ENCODE measurements around the gene CATSPER1. TPM values are rescaled to one million over a fixed set of nuclear protein-coding genes. Genes with fewer than 3 reads are reported as not detected.
A peak's percentile ranks its signal among the peaks of the same experiment; 100 is the strongest.

CATSPER1 gene
- total and polyA plus RNA-seq, 2 of the 13 experiments (the other 11 are each of a cell fraction or from before 2014, with no cell fraction given), result 0.17 TPM; not detected in 1

GRCh38 chr11:66068154-66068821 lies 42.0 kb upstream of the CATSPER1 start:
- peak; percentile 57 for DNase-seq (ENCODE audit: low spot score)
- Histone ChIP-seq H3K4me3 (replicated peaks in 1 of 3; ENCODE audit: insufficient read depth in 1 of 3, low read depth in 2 of 3, low read length in 3 of 3) (no peak overlapping the region), H3K27me3 (ENCODE audit: control insufficient read depth in 1 of 2, insufficient read depth in 2 of 2, low read length in 2 of 2) (no peaks in the 10 kb centered on the region), H3K9ac (ENCODE audit: insufficient read depth, low read depth, low read length) (no peak overlapping the region), H4K20me1 (ENCODE audit: insufficient read depth, low read length) (no peaks in the 10 kb centered on the region), H2AFZ (ENCODE audit: low read length) (no peak overlapping the region), H3K4me1 (ENCODE audit: insufficient read depth, low read length) (peaks cover 58% of the 10 kb centered on the region), H3K9me3 (ENCODE audit: low read length) (no peaks in the 10 kb centered on the region), H3K4me2 (ENCODE audit: low read depth, low read length) (no peak overlapping the region), H3K36me3 (replicated peaks in 1 of 2; ENCODE audit: control insufficient read depth in 1 of 2, insufficient read depth in 2 of 2, low read length in 2 of 2) (peaks cover 13 to 49% of the 10 kb centered on the region in 2 experiments), H3K27ac (ENCODE audit: extremely low read length, insufficient read depth, low read length) (peak overlapping the region; percentile 59), H3K79me2 (ENCODE audit: insufficient read depth, low read length) (peaks cover 23% of the 10 kb centered on the region)
- in situ Hi-C loops (cut with HindIII; ENCODE audit: extremely low pct_ligation_motif_present, low pct_unique_long_range_greater_than_20kb) (loop anchor here (5.0 kb wide), 1 partner anchor 64 kb away; no protein-coding TSS in a partner anchor), intact Hi-C loops (cut with micrococcal nuclease; ENCODE audit: unreplicated experiment) (no loop called here)
- FAIRE-seq, result peak; percentile 37
- peak; percentile 74 for ATAC-seq
- no TSS peak for BruUV-seq (replicated peaks)
- 79% methylated on average over 15 of the region's 17 CpGs for WGBS (ENCODE audit: low lambda C conversion rate)
- ChIA-PET POLR2A (interaction anchor here (5.1 kb wide), 1 partner anchor 15 kb away, joined by 40 read pairs; the partner anchor contains the start of gene SF3B2), CTCF (ENCODE audit: low intra/inter-chr PET ratio, low total read pairs) (interaction anchor here (2.7 kb wide), 1 partner anchor 67 kb away, joined by 14 read pairs; no protein-coding TSS in a partner anchor)
- no peak for TF ChIP-seq PHF8 (CRISPR knock-in tag; IDR thresholded peaks at IDR 0.05)
- TF ChIP-seq RNF219 (CRISPR knock-in tag; IDR thresholded peaks at IDR 0.05), result no peak
- no peak for TF ChIP-seq NCOA2 (CRISPR knock-in tag; IDR thresholded peaks at IDR 0.05)
- no peak for TF ChIP-seq SATB2 (CRISPR knock-in tag; IDR thresholded peaks at IDR 0.05)
- no peak for TF ChIP-seq MEIS2 (CRISPR knock-in tag; IDR thresholded peaks at IDR 0.05)
- TF ChIP-seq MBNL3 (CRISPR knock-in tag; conservative IDR thresholded peaks at IDR 0.05), result no peak
- peak; percentile 55; the same call in 1 of the 2 replicates for TF ChIP-seq IRF2 (CRISPR knock-in tag; IDR thresholded peaks at IDR 0.05)
- TF ChIP-seq ARHGAP35 (CRISPR knock-in tag; IDR thresholded peaks at IDR 0.05; ENCODE audit: borderline replicate concordance), result no peak
- no peak for TF ChIP-seq MAFG (CRISPR knock-in tag; IDR thresholded peaks at IDR 0.05)
- no peak for TF ChIP-seq ZBTB34 (CRISPR knock-in tag; IDR thresholded peaks at IDR 0.05)
- no peak for TF ChIP-seq U2AF1 (optimal IDR thresholded peaks at IDR 0.05; ENCODE audit: low read depth, low read length)
- TF ChIP-seq, protein P1, sequence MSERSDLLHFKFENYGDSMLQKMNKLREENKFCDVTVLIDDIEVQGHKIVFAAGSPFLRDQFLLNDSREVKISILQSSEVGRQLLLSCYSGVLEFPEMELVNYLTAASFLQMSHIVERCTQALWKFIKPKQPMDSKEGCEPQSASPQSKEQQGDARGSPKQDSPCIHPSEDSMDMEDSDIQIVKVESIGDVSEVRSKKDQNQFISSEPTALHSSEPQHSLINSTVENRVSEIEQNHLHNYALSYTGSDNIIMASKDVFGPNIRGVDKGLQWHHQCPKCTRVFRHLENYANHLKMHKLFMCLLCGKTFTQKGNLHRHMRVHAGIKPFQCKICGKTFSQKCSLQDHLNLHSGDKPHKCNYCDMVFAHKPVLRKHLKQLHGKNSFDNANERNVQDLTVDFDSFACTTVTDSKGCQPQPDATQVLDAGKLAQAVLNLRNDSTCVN (CRISPR knock-in tag; IDR thresholded peaks at IDR 0.05; ENCODE audit: borderline replicate concordance), result no peak
- TF ChIP-seq ZNF501 (CRISPR knock-in tag; IDR thresholded peaks at IDR 0.05), result no peak
- TF ChIP-seq MZF1 (CRISPR knock-in tag; IDR thresholded peaks at IDR 0.05; ENCODE audit: borderline replicate concordance), result no peak
- TF ChIP-seq ZUFSP (CRISPR knock-in tag; IDR thresholded peaks at IDR 0.05; ENCODE audit: borderline replicate concordance), result no peak
- no peak for TF ChIP-seq EEA1 (CRISPR knock-in tag; IDR thresholded peaks at IDR 0.05; ENCODE audit: borderline replicate concordance)
- no peak for TF ChIP-seq NCOA1 (CRISPR knock-in tag; IDR thresholded peaks at IDR 0.05)
- TF ChIP-seq GATAD2A (CRISPR knock-in tag; IDR thresholded peaks at IDR 0.05), result peak; percentile 37; the same call in 1 of the 2 replicates
- TF ChIP-seq ZNF383 (CRISPR knock-in tag; IDR thresholded peaks at IDR 0.05; ENCODE audit: borderline replicate concordance), result no peak
